HFFc6 (cell line): ENCODE data around the gene RFX1. TPM values are rescaled to one million over a fixed set of nuclear protein-coding genes. Genes with fewer than 3 reads are reported as not detected.

ENCODE experiments used
- DNase-seq: peaks from one replicate; pipeline ENCODE4 v3.0.0-alpha.2; 2018
- H3K27ac Mint-ChIP-seq: 2 replicates; pipeline ENCODE4 v1.8.0; 2020; ENCODE audit warnings: mild to moderate bottlenecking, mixed read lengths
- H3K27me3 Mint-ChIP-seq: 2 replicates; pipeline ENCODE4 v1.8.0; 2021; ENCODE audit warnings: mild to moderate bottlenecking, moderate library complexity, mixed read lengths; ENCODE audit not compliant: insufficient read depth
- H3K36me3 Mint-ChIP-seq: 2 replicates; pipeline ENCODE4 v1.8.0; 2021; ENCODE audit warnings: low read depth, mixed read lengths
- H3K4me1 Mint-ChIP-seq: 2 replicates; pipeline ENCODE4 v1.8.0; 2020; ENCODE audit warnings: low read depth, mixed read lengths
- H3K4me3 Mint-ChIP-seq: 2 replicates; pipeline ENCODE4 v1.8.0; 2020; ENCODE audit warnings: mild to moderate bottlenecking, moderate library complexity, mixed read lengths
- H3K9me3 Mint-ChIP-seq: 2 replicates; pipeline ENCODE4 v1.8.0; 2020; ENCODE audit warnings: mild to moderate bottlenecking, mixed read lengths
- CTCF ChIP-seq: fragments of 200-600 bp; sonication (generic); IDR thresholded peaks from 2 replicates; pipeline ENCODE4 v1.5.0; 2021; ENCODE audit warnings: antibody characterized with exemption, mild to moderate bottlenecking
- total RNA-seq, 6 experiments: library from RNA; stranded (reverse); fragmentation: NEBNext Ultra II Directional; extraction: Animal tissue kit (Norgen Biotek cat#: 25700); gene quantifications; 2 replicates in 1 of 6; 3 replicates in 5 of 6; pipeline ENCODE4 v1.2.3, GENCODE V29; 2021

RFX1 gene
- total RNA-seq, 6 experiments from 2014 or later: 11.6 to 13.0 (median 12.2) TPM

- Mint-ChIP-seq H3K36me3 (peaks cover 6% of the 10 kb centered on the region), H3K4me1 (peaks cover 16% of the 10 kb centered on the region)
Measured at GRCh38 chr19:13956365-13956744, 49.8 kb downstream of the RFX1 start.

GRCh38 chr19:13955662-13956364, 50.3 kb downstream of the RFX1 start:
- no peak for TF ChIP-seq CTCF
- no peaks in the 10 kb centered on the region; the same call in 1 of the 2 replicates for H3K27me3 Mint-ChIP-seq
- DNase-seq: no peak
- no peak overlapping the region for H3K4me3 Mint-ChIP-seq
- H3K4me1 Mint-ChIP-seq: peaks cover 16% of the 10 kb centered on the region
- H3K27ac Mint-ChIP-seq: no peak overlapping the region
- peaks cover 5% of the 10 kb centered on the region; the same call in 1 of the 2 replicates for H3K36me3 Mint-ChIP-seq
- no peaks in the 10 kb centered on the region for H3K9me3 Mint-ChIP-seq

More at GRCh38 chr19:13956365-13956744, 49.8 kb downstream of the RFX1 start:
- no peak for DNase-seq
- no peak overlapping the region for H3K4me3 Mint-ChIP-seq
- no peak overlapping the region for H3K27ac Mint-ChIP-seq
- no peaks in the 10 kb centered on the region for H3K9me3 Mint-ChIP-seq
- no peak for TF ChIP-seq CTCF
- H3K27me3 Mint-ChIP-seq: no peaks in the 10 kb centered on the region; the same call in 1 of the 2 replicates

DNA sequence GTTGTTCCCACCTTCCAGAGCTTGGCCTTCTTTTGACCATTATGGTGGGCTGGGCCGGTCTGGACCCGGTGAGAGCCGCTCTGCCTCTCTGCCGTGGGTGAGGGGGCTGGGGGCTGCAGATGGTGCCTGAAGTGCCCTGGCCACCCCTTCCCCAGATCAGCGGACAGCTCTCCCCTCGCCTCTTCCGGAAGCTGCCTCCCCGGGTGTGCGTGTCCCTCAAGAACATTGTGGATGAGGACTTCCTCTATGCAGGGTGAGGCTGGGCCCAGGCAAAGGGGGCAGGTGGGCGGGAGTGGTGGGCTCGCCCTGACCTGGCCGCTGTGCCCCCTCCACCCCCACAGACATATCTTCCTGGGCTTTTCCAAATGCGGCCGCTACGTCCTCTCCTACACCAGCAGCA, 51.9 kb downstream of the RFX1 start:
- Mint-ChIP-seq H3K36me3 (peaks cover 5% of the 10 kb centered on the region; the same call in 1 of the 2 replicates), H3K9me3 (no peaks in the 10 kb centered on the region), H3K27me3 (no peaks in the 10 kb centered on the region; the same call in 1 of the 2 replicates), H3K27ac (no peak overlapping the region), H3K4me1 (peaks cover 16% of the 10 kb centered on the region), H3K4me3 (peak overlapping the region; percentile 93; the same call in 1 of the 2 replicates)
- DNase-seq: no peak
- no peak for TF ChIP-seq CTCF

GRCh38 chr19:13952931-13953531, 53.1 kb downstream of the RFX1 start:
- Mint-ChIP-seq H3K9me3 (no peaks in the 10 kb centered on the region), H3K4me3 (peak overlapping the region; percentile 93), H3K27me3 (no peaks in the 10 kb centered on the region), H3K4me1 (peaks cover 16% of the 10 kb centered on the region), H3K27ac (peak overlapping the region; percentile 72), H3K36me3 (peaks cover 1% of the 10 kb centered on the region; the same call in 1 of the 2 replicates)
- peak; percentile 9; the same call in 1 of the 2 replicates for TF ChIP-seq CTCF
- peak; percentile 58 for DNase-seq

DNA sequence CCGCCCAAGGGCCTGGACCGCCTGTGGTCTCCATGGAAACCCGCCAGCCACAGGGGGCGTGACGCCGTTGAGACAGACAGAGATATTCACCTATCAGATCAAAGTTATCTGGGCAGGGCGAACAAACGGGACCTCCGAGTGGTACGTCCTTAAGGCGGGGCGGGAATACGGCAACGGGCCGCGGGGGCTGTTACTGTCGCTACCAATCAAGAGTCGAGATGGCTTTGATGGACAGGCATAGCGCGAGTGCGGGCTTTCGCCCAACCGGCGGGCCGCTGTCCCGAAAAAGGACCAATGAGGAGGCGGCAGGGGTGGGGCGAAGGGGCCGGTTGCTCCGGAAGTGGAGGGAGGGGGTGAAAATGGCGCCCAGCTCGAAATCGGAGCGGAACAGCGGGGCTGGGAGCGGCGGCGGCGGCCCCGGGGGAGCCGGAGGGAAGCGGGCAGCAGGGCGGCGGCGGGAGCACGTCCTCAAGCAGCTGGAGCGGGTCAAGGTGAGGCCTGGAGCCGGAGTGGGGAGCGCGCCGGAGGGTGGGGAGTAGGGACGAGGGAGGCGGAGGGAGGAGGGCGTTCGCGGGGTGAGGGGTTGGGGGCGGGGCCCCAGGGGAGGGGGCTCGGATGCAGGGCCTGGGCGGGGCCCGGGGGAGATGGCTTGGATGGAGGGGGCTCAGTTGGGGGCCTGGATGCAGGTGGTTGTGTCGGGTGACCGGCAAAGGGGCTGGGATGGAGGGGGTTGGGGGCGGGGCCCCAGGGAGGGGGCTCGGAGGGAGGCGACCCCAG, 53.8 kb downstream of the RFX1 start, which contains the start of gene DCAF15:
DCAF15 (plus strand) TSS at position 356 of the 777 bp plus-strand sequence; CDS start at position 360, 4 bp downstream.
- peak; percentile 100 for DNase-seq
- Mint-ChIP-seq H3K4me3 (peak within 1 kb of the TSS; percentile 93), H3K27ac (peak within 1 kb of the TSS; percentile 79), H3K27me3 (no peaks in the 10 kb centered on the region), H3K9me3 (no peaks in the 10 kb centered on the region), H3K4me1 (peaks cover 16% of the 10 kb centered on the region), H3K36me3 (no peaks in the 10 kb centered on the region)
- TF ChIP-seq CTCF: peak; percentile 31
